HK-2 (cell line): Measurements from ENCODE around the gene HSPA14.
"Not testable (repeated sequence)": the region's sequence is repeated elsewhere in the genome, so short reads cannot be mapped to it uniquely, and the experiment has no call there.

Experiments
- DNase-seq: peaks from one replicate; pipeline ENCODE4 v3.0.0-alpha.2; 2018; ENCODE audit not compliant: unreplicated experiment

Gene HSPA14, protein sequence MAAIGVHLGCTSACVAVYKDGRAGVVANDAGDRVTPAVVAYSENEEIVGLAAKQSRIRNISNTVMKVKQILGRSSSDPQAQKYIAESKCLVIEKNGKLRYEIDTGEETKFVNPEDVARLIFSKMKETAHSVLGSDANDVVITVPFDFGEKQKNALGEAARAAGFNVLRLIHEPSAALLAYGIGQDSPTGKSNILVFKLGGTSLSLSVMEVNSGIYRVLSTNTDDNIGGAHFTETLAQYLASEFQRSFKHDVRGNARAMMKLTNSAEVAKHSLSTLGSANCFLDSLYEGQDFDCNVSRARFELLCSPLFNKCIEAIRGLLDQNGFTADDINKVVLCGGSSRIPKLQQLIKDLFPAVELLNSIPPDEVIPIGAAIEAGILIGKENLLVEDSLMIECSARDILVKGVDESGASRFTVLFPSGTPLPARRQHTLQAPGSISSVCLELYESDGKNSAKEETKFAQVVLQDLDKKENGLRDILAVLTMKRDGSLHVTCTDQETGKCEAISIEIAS

DNA sequence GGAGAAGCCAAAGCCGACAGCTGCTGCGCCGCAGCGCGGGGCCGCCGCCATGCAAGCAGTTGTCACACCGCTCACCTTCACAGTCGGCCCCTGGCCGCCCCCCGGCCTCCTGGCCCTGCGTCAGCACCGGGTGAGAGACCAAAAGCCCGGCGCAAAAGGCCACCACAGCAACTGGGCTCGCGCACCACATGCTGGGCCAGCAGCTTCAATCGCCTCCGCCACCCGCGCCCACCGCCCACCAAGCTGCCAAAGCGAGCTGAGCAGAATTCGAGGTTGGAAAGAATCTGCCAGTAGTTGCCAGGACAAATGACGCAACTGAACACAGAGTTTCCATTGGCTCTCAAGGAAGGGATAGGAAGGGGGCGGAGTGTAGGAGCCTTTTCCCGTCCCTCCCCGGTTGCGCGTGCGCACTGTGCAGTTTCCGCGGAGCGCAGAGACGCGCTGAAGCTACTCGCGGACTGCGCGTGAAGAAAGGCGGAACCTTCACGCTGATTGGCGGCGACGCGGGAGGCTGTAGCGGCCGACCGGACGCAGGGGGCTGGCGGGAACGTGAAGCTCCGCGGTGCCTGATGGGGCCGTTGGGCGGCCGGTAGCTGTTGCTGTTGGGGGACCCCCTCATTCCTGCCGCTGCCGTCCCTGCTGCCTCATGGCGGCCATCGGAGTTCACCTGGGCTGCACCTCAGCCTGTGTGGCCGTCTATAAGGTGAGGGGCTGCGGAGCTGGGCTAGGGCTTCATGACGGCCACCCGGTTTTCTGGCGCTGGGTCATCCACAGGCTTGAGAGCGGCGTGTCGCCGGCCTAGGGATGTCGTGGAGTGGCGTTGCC lies at the start of gene HSPA14, which contains the start of the genes CDNF and MSANTD7:
HSPA14 (plus strand) TSS at position 550 of the 825 bp plus-strand sequence; CDS start at position 647, 97 bp downstream.
CDNF (minus strand) TSS at position 281 of the 825 bp plus-strand sequence; CDS start at position 190, 91 bp downstream.
MSANTD7 (plus strand) TSS at position 550 of the 825 bp plus-strand sequence. CDS start 3,979 bp downstream, outside the sequence.
- DNase-seq = peak; percentile 96

DNA sequence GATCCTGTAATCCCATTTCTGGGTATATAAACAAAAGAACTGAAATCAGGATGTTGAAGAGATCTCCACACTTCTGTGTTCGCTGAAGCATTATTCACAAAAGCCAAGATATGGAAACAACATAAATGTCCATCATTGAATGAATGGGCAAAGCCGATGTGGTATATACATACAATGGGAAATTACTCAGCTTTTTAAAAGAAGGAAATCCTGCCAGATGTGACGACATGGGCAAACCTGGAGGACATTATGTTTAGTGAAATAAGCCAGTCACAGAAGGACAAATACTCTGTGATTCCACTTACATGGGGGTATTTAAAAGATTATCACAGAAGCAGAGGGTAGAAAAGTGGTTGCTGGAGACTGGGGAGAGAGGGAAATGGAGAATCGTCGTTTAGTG lies 39.5 kb upstream of the HSPA14 start:
- DNase-seq = no peak

- no peak for DNase-seq
Observed at GRCh38 chr10:14800397-14800796, 37.7 kb upstream of the HSPA14 start.

DNA sequence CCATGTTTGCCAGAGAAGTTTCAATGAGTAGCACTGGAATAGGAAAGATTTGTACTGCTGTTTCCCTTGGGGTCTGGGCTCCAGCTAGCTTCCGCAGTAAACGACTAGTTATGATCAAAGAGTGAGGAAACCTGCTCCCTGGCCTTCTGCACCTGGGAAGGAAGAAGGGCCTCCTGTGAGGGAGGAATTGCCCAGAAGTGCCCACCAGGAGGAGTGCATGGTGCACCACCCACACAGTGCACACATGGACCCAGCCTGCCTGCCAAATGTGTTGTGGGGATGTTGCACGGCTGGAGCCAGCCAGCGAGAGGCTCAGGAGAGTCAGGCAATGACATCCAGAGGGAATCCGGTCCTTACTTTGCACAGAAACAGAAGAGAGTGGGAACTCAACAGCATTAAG lies 36.4 kb upstream of the HSPA14 start:
- DNase-seq = no peak

DNA sequence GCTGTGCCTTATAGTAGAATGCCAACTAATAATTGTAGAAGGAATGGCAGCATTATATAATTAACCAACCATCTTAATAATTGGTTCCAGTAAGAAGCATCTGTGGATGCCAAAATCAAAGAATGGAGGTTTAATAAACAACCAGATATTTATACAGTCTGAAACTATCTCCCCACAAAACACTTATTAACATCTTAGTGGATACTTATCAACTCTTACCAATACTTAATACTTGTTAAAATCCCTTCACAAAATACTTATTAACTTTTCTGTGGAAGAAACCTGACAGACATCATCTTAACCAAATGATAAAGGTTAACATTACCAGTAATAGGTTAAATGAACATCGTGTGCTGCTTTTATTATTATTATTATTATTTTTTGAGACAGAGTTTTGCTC lies 34.3 kb upstream of the HSPA14 start:
- DNase-seq = no peak

DNA sequence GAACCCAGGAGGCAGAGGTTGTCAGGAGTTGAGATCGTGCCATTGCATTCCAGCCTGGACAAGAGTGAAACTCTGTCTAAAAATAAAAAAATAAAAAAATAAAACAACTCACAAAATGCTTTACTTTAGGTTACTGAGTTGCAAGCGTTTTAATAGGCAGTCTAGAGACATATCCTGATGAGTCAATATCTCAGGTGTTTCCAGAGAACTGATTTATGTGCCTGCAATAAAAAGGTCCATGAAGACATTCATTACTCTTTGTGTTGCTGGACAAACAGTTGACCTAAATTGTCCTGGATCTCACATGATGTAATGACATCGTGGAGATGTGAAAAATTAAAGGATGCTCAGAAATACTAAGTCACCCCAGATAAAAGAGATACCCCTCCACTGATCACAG lies 31.8 kb upstream of the HSPA14 start:
- DNase-seq = no peak

GRCh38 chr10:14810969-14811953 lies 26.8 kb upstream of the HSPA14 start:
- no peak for DNase-seq

GRCh38 chr10:14812271-14812670 lies 25.8 kb upstream of the HSPA14 start:
- no peak for DNase-seq

DNA sequence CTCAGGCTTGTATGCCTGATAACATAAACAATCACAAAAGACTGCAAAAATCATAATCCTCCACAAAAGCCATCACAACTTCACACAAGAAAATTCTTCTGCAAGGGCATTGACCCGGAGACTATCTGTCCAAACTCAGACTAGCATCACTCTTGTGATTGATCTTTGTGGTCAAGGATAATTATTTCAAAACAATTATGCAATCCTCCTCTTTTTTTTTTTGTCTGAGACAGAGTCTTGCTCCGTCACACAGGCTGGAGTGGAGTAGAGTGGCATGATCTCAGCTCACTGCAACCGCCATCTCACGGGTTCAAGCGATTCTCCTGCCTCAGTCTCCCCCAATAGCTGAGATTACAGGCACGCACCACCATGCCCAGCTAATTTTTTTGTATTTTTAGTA lies 22.4 kb upstream of the HSPA14 start:
- DNase-seq = no peak

DNA sequence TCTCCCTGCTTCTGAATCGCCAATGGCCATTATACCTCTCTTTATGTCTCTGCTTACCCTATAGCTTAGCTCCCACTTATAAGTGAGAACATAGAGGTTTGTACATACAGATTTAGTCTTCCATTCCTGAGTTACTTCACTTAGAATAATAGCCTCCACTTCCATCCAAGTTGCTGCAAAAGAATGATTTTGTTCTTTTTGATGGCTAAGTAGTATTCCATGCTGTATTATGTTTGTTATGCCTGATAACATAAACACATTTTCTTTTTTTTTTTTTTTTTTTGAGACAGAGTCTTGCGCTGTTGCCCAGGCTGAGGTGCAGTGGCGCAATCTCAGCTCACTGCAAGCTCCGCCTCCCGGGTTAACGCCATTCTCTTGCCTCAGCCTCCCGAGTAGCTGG lies 21.4 kb upstream of the HSPA14 start:
- not testable (repeated sequence) for DNase-seq

- no peak for DNase-seq
Observed at GRCh38 chr10:14820010-14820774, 17.9 kb upstream of the HSPA14 start.

DNA sequence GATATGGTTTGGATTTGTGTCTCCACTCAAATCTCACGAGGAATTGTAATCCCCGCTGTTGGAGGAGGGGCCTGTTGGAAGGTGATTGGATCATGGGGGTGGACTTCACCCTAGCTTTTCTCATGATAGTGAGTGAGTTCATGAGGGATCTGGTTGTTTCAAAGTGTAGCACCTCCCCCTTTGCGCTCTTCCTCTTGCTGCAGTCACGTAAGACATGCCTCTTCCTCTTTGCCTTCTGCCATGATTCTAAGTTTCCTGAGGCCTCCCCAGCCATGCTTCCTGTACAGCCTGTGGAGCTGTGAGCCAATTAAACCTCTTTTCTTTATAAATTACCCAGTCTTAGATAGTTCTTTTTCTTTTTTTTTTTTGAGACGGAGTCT lies 17.3 kb upstream of the HSPA14 start:
- DNase-seq = no peak

- no peak for DNase-seq
Observed at GRCh38 chr10:14821635-14822375, 16.3 kb upstream of the HSPA14 start.

DNA sequence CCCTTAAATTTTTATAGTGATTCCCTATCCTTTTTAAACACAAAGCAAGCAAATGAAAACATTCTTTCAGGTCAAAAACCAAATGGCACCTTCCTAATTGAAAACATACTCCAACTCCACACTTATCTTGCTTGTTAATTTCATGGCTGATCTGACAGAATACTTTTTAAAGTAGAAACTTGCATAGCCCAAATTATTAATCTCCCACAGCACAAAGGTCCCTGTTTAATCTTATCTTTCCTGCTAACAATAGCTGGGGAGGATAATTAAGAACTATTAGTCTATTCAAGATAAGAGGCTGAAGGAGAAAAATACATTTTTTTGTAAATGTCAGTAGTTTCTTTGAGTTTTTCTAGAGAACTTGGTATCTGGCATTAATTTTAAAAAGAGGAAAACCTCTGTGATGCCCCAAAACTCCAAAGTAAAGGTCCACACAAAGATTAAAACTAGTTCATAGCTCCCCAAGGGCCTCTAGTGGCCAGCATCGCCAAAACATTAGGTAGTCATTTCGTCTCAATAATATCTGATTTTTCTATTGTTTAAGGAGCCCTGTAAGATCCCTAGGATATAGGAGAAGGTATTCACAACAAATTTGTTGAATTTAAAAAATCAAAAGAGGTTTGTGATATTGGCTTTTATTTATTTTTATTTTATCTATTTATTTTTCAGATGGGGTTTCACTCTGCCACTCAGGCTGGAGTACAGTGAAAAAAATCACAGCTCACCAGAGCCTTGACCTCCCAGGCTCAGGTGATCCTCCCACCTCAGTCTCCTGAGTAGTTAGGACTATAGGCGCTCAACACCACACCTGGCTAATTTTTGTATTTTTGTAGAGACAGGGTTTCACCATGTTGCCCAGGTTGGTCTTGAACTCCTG lies 15.0 kb upstream of the HSPA14 start:
- DNase-seq = no peak

GRCh38 chr10:14823966-14824365 lies 14.1 kb upstream of the HSPA14 start:
- no peak for DNase-seq

GRCh38 chr10:14826076-14826829 lies 11.9 kb upstream of the HSPA14 start:
- DNase-seq = no peak

GRCh38 chr10:14833106-14833505 lies 5.0 kb upstream of the HSPA14 start:
- DNase-seq = no peak

GRCh38 chr10:14836208-14836607 lies 1.9 kb upstream of the HSPA14 start:
- DNase-seq = no peak
